Activated T-cell treated with anti-CD3 and anti-CD28 coated beads for 48 hours (primary cell): ENCODE measurements around the gene MSRB1.
"Not testable (repeated sequence)": the region's sequence is repeated elsewhere in the genome, so short reads cannot be mapped to it uniquely, and the experiment has no call there.

Experiments used
- DNase-seq: peaks from one replicate; pipeline ENCODE4 v3.0.0-alpha.2; 2020; ENCODE audit warnings: low read depth

The MSRB1 gene

GRCh38 chr16:1938910-1939309, 4.1 kb downstream of the MSRB1 start:
- no peak for DNase-seq

- DNase-seq, result no peak
Measured at GRCh38 chr16:1938316-1938715, 4.7 kb downstream of the MSRB1 start.

GRCh38 chr16:1936945-1937479, 6.0 kb downstream of the MSRB1 start:
- DNase-seq, result no peak

- DNase-seq, result no peak
Measured at GRCh38 chr16:1933097-1933661, 9.8 kb downstream of the MSRB1 start.

- no peak for DNase-seq
Measured at GRCh38 chr16:1932050-1933028, 10.7 kb downstream of the MSRB1 start.

GRCh38 chr16:1930338-1930720, 12.7 kb downstream of the MSRB1 start:
- no peak for DNase-seq

- DNase-seq, result peak; percentile 94
Measured at GRCh38 chr16:1929578-1930337, 13.2 kb downstream of the MSRB1 start.

GRCh38 chr16:1929105-1929504, 13.9 kb downstream of the MSRB1 start:
- peak; percentile 13 for DNase-seq

- DNase-seq, result no peak
Measured at GRCh38 chr16:1926271-1926670, 16.7 kb downstream of the MSRB1 start.

GRCh38 chr16:1924095-1924494, 18.9 kb downstream of the MSRB1 start:
- DNase-seq, result no peak

GRCh38 chr16:1923299-1924034, 19.5 kb downstream of the MSRB1 start:
- no peak for DNase-seq

GRCh38 chr16:1922357-1922756, 20.6 kb downstream of the MSRB1 start:
- DNase-seq, result no peak

GRCh38 chr16:1920727-1921171, 22.2 kb downstream of the MSRB1 start:
- DNase-seq, result peak; percentile 15

GRCh38 chr16:1920122-1920521, 22.9 kb downstream of the MSRB1 start:
- DNase-seq, result not testable (repeated sequence)

GRCh38 chr16:1919327-1919998, 23.5 kb downstream of the MSRB1 start:
- DNase-seq, result no peak

GRCh38 chr16:1918351-1919326, 24.4 kb downstream of the MSRB1 start, which contains the start of gene HS3ST6:
Gene HS3ST6, minus strand, starts transcription at chr16:1918415. Its CDS starts 92 bp downstream, at chr16:1918323.
- DNase-seq, result no peak

GRCh38 chr16:1917665-1918350, 25.2 kb downstream of the MSRB1 start:
- no peak for DNase-seq

GRCh38 chr16:1917056-1917664, 25.8 kb downstream of the MSRB1 start:
- no peak for DNase-seq

GRCh38 chr16:1916640-1916990, 26.4 kb downstream of the MSRB1 start:
- no peak for DNase-seq
